GM12892 (cell line): ENCODE results near the gene CLPTM1.

Experiments
- POLR2A ChIP-seq: IDR thresholded peaks from 2 replicates; pipeline ENCODE4 v1.6.1; 2011; ENCODE audit warnings: low read depth, low read length, control low read depth
- POLR2AphosphoS5 ChIP-seq: IDR thresholded peaks from 2 replicates; pipeline ENCODE4 v1.6.1; 2011; ENCODE audit warnings: low read depth, low read length, control low read depth
- TAF1 ChIP-seq: IDR thresholded peaks from 2 replicates; pipeline ENCODE4 v1.6.1; 2011; ENCODE audit warnings: low read depth, mild to moderate bottlenecking, control low read depth, low read length, borderline replicate concordance

DNA sequence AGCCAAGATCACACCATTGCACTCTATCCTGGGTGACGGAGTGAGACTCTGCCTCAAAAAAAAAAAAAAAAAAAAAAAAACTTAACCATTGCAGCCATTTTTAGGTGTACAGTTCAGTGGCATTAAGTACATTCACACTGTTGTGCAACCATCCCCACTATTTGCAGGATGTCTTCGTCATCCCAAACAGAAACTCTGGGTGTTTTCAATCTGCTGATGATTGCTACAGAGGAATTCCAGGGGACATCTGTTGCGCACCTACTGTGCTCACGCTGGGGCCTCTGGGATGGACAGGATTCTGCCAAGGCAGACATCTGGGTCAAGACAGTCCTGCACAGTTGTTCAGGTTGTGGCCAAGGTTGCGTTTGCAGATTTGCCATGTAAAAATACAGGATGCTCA, 15.5 kb upstream of the CLPTM1 start:
- TF ChIP-seq POLR2AphosphoS5 (no peak), POLR2A (no peak), TAF1 (no peak)
